HCT116 (cell line): ENCODE data around the gene PYGL. TPM values are rescaled to one million over a fixed set of nuclear protein-coding genes. Genes with fewer than 3 reads are reported as not detected.

Experiments used
- ATAC-seq: fragments of 200-7000 bp; cut with Tn5 transposase; 2 replicates; pipeline ENCODE4 v1.9.1; 2020; ENCODE audit warnings: mild to moderate bottlenecking, moderate library complexity
- BruUV-seq: library from RNA; stranded (reverse); fragments of 400-500 nt; replicated peaks from 2 replicates; lab custom pipeline; 2021; lab: Mats Ljungman, UMichigan
- CTCF ChIA-PET: fragments of 300-600 bp; sonication (Branson Sonifier 250); formaldehyde crosslinking; loops from one replicate; lab custom pipeline; 2021; ENCODE audit warnings: antibody characterized with exemption; lab: Charles Lee
- POLR2A ChIA-PET: fragments of 300-600, 350-600 bp; sonication (Branson Sonifier 250); formaldehyde crosslinking; loops from one replicate; lab custom pipeline; 2021; ENCODE audit warnings: antibody characterized with exemption; lab: Charles Lee
- RAD21 ChIA-PET, 2 experiments: fragments of 300-600 bp; sonication (Branson Sonifier 250); formaldehyde crosslinking; loops; one replicate each; lab custom pipeline; 2023; ENCODE audit warnings: low total read pairs in 2 of 2; ENCODE audit not compliant: uncharacterized antibody in 2 of 2, unreplicated experiment in 2 of 2, low non-redundant PET in 1 of 2; lab: Charles Lee
- DNase-seq: peaks from one replicate; pipeline ENCODE4 v3.0.0-alpha.2; 2010; ENCODE audit warnings: low read depth, low spot score
- H2AFZ ChIP-seq: fragments of 200-600 bp; shearing (Covaris generic), sonication (generic); 2 replicates; pipeline ENCODE4 v1.6.1; 2017; ENCODE audit warnings: low read depth, mixed run types, mixed read lengths, antibody characterized with exemption, low read length; ENCODE audit not compliant: poor library complexity, severe bottlenecking
- H3K27ac ChIP-seq: 2 replicates; pipeline ENCODE4 v1.5.1; 2012; ENCODE audit warnings: low read depth, low read length
- H3K27me3 ChIP-seq: fragments of 200-600 bp; sonication (generic); 2 replicates; pipeline ENCODE4 v1.6.1; 2016; ENCODE audit warnings: mixed run types, low read length, mixed read lengths; ENCODE audit not compliant: insufficient read depth
- H3K36me3 ChIP-seq, 2 experiments: fragments of 200-500 bp in 1 of 2; fragments of 200-600 bp in 1 of 2; sonication (Bioruptor generic) in 1 of 2; sonication (generic) in 1 of 2; 2 replicates each; pipeline versions ENCODE4 v1.5.1 to v1.6.1; 2014 to 2016; ENCODE audit warnings: low read length in 2 of 2, inconsistent platforms in 1 of 2, mixed read lengths in 1 of 2, mixed run types in 1 of 2; ENCODE audit not compliant: insufficient read depth in 2 of 2, control insufficient read depth in 1 of 2
- H3K4me1 ChIP-seq, 2 experiments: fragments of 200-600 bp in 1 of 2; sonication (generic) in 1 of 2; 2 replicates each; pipeline versions ENCODE4 v1.5.1 to v1.6.1; 2012 to 2017; ENCODE audit warnings: low read length in 2 of 2, inconsistent platforms in 1 of 2, mild to moderate bottlenecking in 1 of 2, mixed read lengths in 1 of 2, mixed run types in 1 of 2, moderate library complexity in 1 of 2; ENCODE audit not compliant: insufficient read depth in 2 of 2, control insufficient read depth in 1 of 2
- H3K4me2 ChIP-seq: fragments of 200-600 bp; sonication (generic); 2 replicates; pipeline ENCODE4 v1.6.1; 2017; ENCODE audit warnings: mixed run types, low read length, mixed read lengths
- H3K4me3 ChIP-seq, 2 experiments: fragments of 200-600 bp in 1 of 2; sonication (generic) in 1 of 2; replicated peaks in 1 of 2; 2 replicates each; pipeline ENCODE4 v1.5.1; 2011 to 2016; ENCODE audit warnings: low read length in 2 of 2, control low read depth in 1 of 2, low read depth in 1 of 2, mild to moderate bottlenecking in 1 of 2, mixed read lengths in 1 of 2, mixed run types in 1 of 2
- H3K79me2 ChIP-seq: fragments of 200-600 bp; sonication (generic); 2 replicates; pipeline ENCODE4 v1.6.1; 2017; ENCODE audit warnings: mild to moderate bottlenecking, mixed run types, low read length, moderate library complexity, mixed read lengths; ENCODE audit not compliant: insufficient read depth
- H3K9ac ChIP-seq: fragments of 200-600 bp; sonication (generic); 2 replicates; pipeline ENCODE4 v1.6.1; 2016; ENCODE audit warnings: low read length, mixed read lengths
- H3K9me2 ChIP-seq: fragments of 200-600 bp; sonication (generic), shearing (Covaris generic); 2 replicates; pipeline ENCODE4 v1.6.1; 2017; ENCODE audit warnings: mixed run types, mild to moderate bottlenecking, moderate library complexity; ENCODE audit not compliant: insufficient read depth
- H3K9me3 ChIP-seq, 2 experiments: fragments of 200-500 bp in 1 of 2; fragments of 200-600 bp in 1 of 2; sonication (Bioruptor generic) in 1 of 2; sonication (generic) in 1 of 2; 2 replicates each; pipeline ENCODE4 v1.6.1; 2014 to 2017; ENCODE audit warnings: low read length in 2 of 2, mixed read lengths in 2 of 2, inconsistent platforms in 1 of 2, low read depth in 1 of 2, mild to moderate bottlenecking in 1 of 2, mixed run types in 1 of 2, moderate library complexity in 1 of 2; ENCODE audit not compliant: control insufficient read depth in 1 of 2, insufficient read depth in 1 of 2
- H4K20me1 ChIP-seq: fragments of 200-600 bp; sonication (generic), shearing (Covaris generic); 2 replicates; pipeline ENCODE4 v1.6.1; 2017; ENCODE audit warnings: mixed run types, mild to moderate bottlenecking, moderate library complexity; ENCODE audit not compliant: insufficient read depth
- ATF3 ChIP-seq: IDR thresholded peaks from 2 replicates; pipeline ENCODE4 v1.6.1; 2012
- CBX3 ChIP-seq: IDR thresholded peaks from 2 replicates; pipeline ENCODE4 v1.6.1; 2012; ENCODE audit warnings: low read depth
- CEBPB ChIP-seq: IDR thresholded peaks from 2 replicates; pipeline ENCODE4 v1.6.1; 2012; ENCODE audit warnings: low read depth
- EGR1 ChIP-seq: IDR thresholded peaks from 2 replicates; pipeline ENCODE4 v1.6.1; 2012; ENCODE audit warnings: low read depth
- ELF1 ChIP-seq: IDR thresholded peaks from 2 replicates; pipeline ENCODE4 v1.6.1; 2012; ENCODE audit warnings: low read depth, borderline replicate concordance
- EZH2phosphoT487 ChIP-seq: fragments of 200-600 bp; IDR thresholded peaks from 2 replicates; pipeline ENCODE4 v1.6.1; 2018; ENCODE audit warnings: antibody characterized with exemption, borderline replicate concordance
- FOSL1 ChIP-seq: IDR thresholded peaks from 2 replicates; pipeline ENCODE4 v1.6.1; 2012; ENCODE audit warnings: low read depth
- JUND ChIP-seq: IDR thresholded peaks from 2 replicates; pipeline ENCODE4 v1.6.1; 2012
- POLR2A ChIP-seq: IDR thresholded peaks from 2 replicates; pipeline ENCODE4 v1.7.0; 2011; ENCODE audit warnings: borderline replicate concordance; ENCODE audit not compliant: insufficient read depth, insufficient read length; ENCODE audit errors: extremely low read depth
- RAD21 ChIP-seq: IDR thresholded peaks from 2 replicates; pipeline ENCODE4 v1.6.1; 2012; ENCODE audit warnings: low read depth, mild to moderate bottlenecking
- TCF7L2 ChIP-seq: IDR thresholded peaks from 2 replicates; pipeline ENCODE4 v1.7.0; 2011; ENCODE audit warnings: borderline replicate concordance, inconsistent platforms; ENCODE audit not compliant: insufficient read depth, insufficient read length; ENCODE audit errors: extremely low read depth
- YY1 ChIP-seq: IDR thresholded peaks from 2 replicates; pipeline ENCODE4 v1.6.1; 2011; ENCODE audit warnings: low read length, low read depth, moderate library complexity, mild to moderate bottlenecking; ENCODE audit not compliant: insufficient replicate concordance; ENCODE audit errors: extremely low read depth
- ZFX ChIP-seq: fragments of 450-650 bp; IDR thresholded peaks from 2 replicates; pipeline ENCODE4 v1.6.1; 2017
- ZNF274 ChIP-seq: fragments of 200-500 bp; sonication (Bioruptor generic); IDR thresholded peaks from 2 replicates; pipeline ENCODE4 v1.6.1; 2014; ENCODE audit warnings: mild to moderate bottlenecking, low read depth, low read length, inconsistent platforms
- intact Hi-C: fragments of 100-400 bp; cut with micrococcal nuclease; formaldehyde crosslinking; loops from 2 replicates; pipeline ENCODE4 v1.10.0; 2022
- total RNA-seq: library from RNA; stranded (reverse); gene quantifications from one replicate; pipeline ENCODE4 v1.2.1, GENCODE V29; 2021; ENCODE audit not compliant: unreplicated experiment

Gene PYGL
- total RNA-seq, 1 experiment from 2014 or later, result 173 TPM

- CTCF ChIA-PET, result no interaction called here
- H3K4me2 ChIP-seq, result no peak overlapping the region
- TF ChIP-seq FOSL1 (no peak), RAD21 (no peak), ATF3 (no peak), ZNF274 (no peak)
- TF ChIP-seq, all 23 proteins: peak for 0
- ATAC-seq, result no peak
- ChIA-PET POLR2A (no interaction called here), RAD21 (no interaction called here)
- Histone ChIP-seq H3K4me1 (no peaks in the 10 kb centered on the region; a peak in 1 of 4 replicates), H3K9me2 (no peaks in the 10 kb centered on the region), H3K36me3 (peaks cover 30 to 62% of the 10 kb centered on the region in 2 experiments), H3K9me3 (no peaks in the 10 kb centered on the region), H3K4me3 (no peak overlapping the region), H3K79me2 (peaks cover 82% of the 10 kb centered on the region), H3K27me3 (no peaks in the 10 kb centered on the region), H2AFZ (no peak overlapping the region), H3K9ac (no peak overlapping the region), H4K20me1 (peaks cover 11% of the 10 kb centered on the region), H3K27ac (no peak overlapping the region)
- DNase-seq, result no peak
- intact Hi-C loops, result no loop called here
- no TSS peak for BruUV-seq
Measured at GRCh38 chr14:50937325-50937724, 7.0 kb downstream of the PYGL start.

GRCh38 chr14:50936882-50937281, 7.4 kb downstream of the PYGL start:
- Histone ChIP-seq H3K9me2 (no peaks in the 10 kb centered on the region), H3K4me2 (no peak overlapping the region), H3K27ac (no peak overlapping the region), H3K4me3 (no peak overlapping the region), H2AFZ (no peak overlapping the region), H3K79me2 (peaks cover 78% of the 10 kb centered on the region), H3K4me1 (no peaks in the 10 kb centered on the region; a peak in 1 of 4 replicates), H3K36me3 (peaks cover 32 to 62% of the 10 kb centered on the region in 2 experiments), H3K27me3 (no peaks in the 10 kb centered on the region), H3K9me3 (no peaks in the 10 kb centered on the region), H3K9ac (no peak overlapping the region), H4K20me1 (peaks cover 11% of the 10 kb centered on the region; the same call in 1 of the 2 replicates)
- intact Hi-C loops, result no loop called here
- ChIA-PET POLR2A (no interaction called here), CTCF (no interaction called here), RAD21 (no interaction called here)
- BruUV-seq, result no TSS peak
- no peak for TF ChIP-seq JUND
- no peak for TF ChIP-seq CBX3
- TF ChIP-seq ZNF274, result no peak
- TF ChIP-seq YY1, result no peak
- TF ChIP-seq ELF1, result no peak
- TF ChIP-seq POLR2A, result no peak
- TF ChIP-seq ZFX, result no peak
- TF ChIP-seq TCF7L2, result no peak
- no peak for TF ChIP-seq CEBPB
- no peak for TF ChIP-seq EGR1
- no peak for TF ChIP-seq EZH2phosphoT487
- DNase-seq (no peak), ATAC-seq (no peak)
